ENCODE results near the gene WDR55. TPM values are rescaled to one million over a fixed set of nuclear protein-coding genes. Genes with fewer than 3 reads are reported as not detected.

WDR55 gene
- total and polyA plus RNA-seq, 2 of the 8 experiments (the other 6 are each of a cell fraction or from before 2014, with no cell fraction given) = 15.3 to 22.7 TPM

GRCh38 chr5:140694276-140694675 is 29.6 kb downstream of the WDR55 start:
- Histone ChIP-seq H2BK20ac (ENCODE audit: low read length) (no peak overlapping the region), H4K5ac (ENCODE audit: insufficient read length, low read depth, low read length) (no peak overlapping the region), H3K27ac (ENCODE audit: low read depth, low read length) (no peak overlapping the region), H4K20me1 (replicated peaks in 1 of 2; ENCODE audit: control insufficient read depth in 1 of 2, insufficient read depth in 2 of 2, low read length in 2 of 2) (peaks cover 1 to 4% of the 10 kb centered on the region in 2 experiments), H3K56ac (replicated peaks; ENCODE audit: insufficient read length, low read depth, low read length) (no peak overlapping the region), H3K4me3 (ENCODE audit: extremely low read depth in 1 of 4, insufficient read depth in 2 of 4, low read depth in 3 of 4, low read length in 4 of 4) (no peak overlapping the region), H2BK120ac (replicated peaks; ENCODE audit: low read depth, low read length) (no peak overlapping the region), H2AK5ac (ENCODE audit: low read depth, low read length) (no peak overlapping the region), H3K36me3 (ENCODE audit: control insufficient read depth in 2 of 4, insufficient read depth in 4 of 4, low read length in 3 of 4) (peaks cover 19 to 52% (median 46%) of the 10 kb centered on the region in 4 experiments), H3K23me2 (ENCODE audit: low read depth, low read length) (peaks cover 7% of the 10 kb centered on the region; the same call in 1 of the 2 replicates), H3K9me3 (ENCODE audit: insufficient read depth in 2 of 2, low read depth in 1 of 2, low read length in 1 of 2) (no peaks in the 10 kb centered on the region), H3K79me2 (ENCODE audit: control insufficient read depth in 1 of 2, insufficient read depth in 2 of 2, low read length in 2 of 2) (peaks cover 0 to 25% of the 10 kb centered on the region in 2 experiments; a peak in 2 of 4 replicates), H3K4me2 (ENCODE audit: insufficient read depth in 1 of 2, low read depth in 2 of 2, low read length in 2 of 2) (no peak overlapping the region), H4K8ac (ENCODE audit: extremely low read depth, insufficient read depth, low read length) (no peak overlapping the region), H3K18ac (ENCODE audit: extremely low read depth, low read length) (no peak overlapping the region), H4K91ac (replicated peaks; ENCODE audit: insufficient read length, low read length) (no peak overlapping the region), H3K27me3 (replicated peaks in 1 of 4; ENCODE audit: control insufficient read depth in 3 of 4, extremely low read depth in 1 of 4, insufficient read depth in 3 of 4, low read length in 3 of 4) (no peaks in the 10 kb centered on the region), H2BK15ac (ENCODE audit: low read length) (no peak overlapping the region), H3K14ac (ENCODE audit: insufficient read length) (no peak overlapping the region), H2BK5ac (ENCODE audit: low read depth, low read length) (no peak overlapping the region), H3K9ac (replicated peaks in 1 of 4; ENCODE audit: extremely low read depth in 1 of 4, low read depth in 3 of 4, low read length in 3 of 4) (no peak overlapping the region), H3K79me1 (ENCODE audit: low read depth, low read length) (peaks cover 5% of the 10 kb centered on the region), H2AFZ (ENCODE audit: low read length) (no peak overlapping the region), H2BK12ac (ENCODE audit: low read depth, low read length) (no peak overlapping the region), H3K4me1 (replicated peaks in 1 of 4; ENCODE audit: control insufficient read depth in 3 of 4, insufficient read depth in 4 of 4, low read length in 3 of 4) (peaks cover 0 to 2% (median 0%) of the 10 kb centered on the region in 4 experiments; a peak in 1 of 7 replicates), H3K23ac (ENCODE audit: insufficient read length) (no peak overlapping the region), H3K4ac (replicated peaks; ENCODE audit: insufficient read length, low read depth, low read length) (no peak overlapping the region)
- DNase-seq (ENCODE audit: low read depth in 1 of 2, low spot score in 2 of 2) = no peak
- FAIRE-seq = no peak
- ChIA-PET CTCF (ENCODE audit: partially characterized antibody) (no interaction called here), POLR2A (ENCODE audit: partially characterized antibody) (interaction anchor here (1.0 to 7.5 kb wide), 3 partner anchors 22 to 48 kb away, joined by 4 to 85 read pairs (median 5); partner anchors contain the start of genes IK, NDUFA2 and WDR55)
- 96% methylated on average over 5 of the region's 5 CpGs; no CpG with 5 or more reads in 1 of the 2 experiments for WGBS, 2 experiments (ENCODE audit: extremely low coverage in 1 of 2, insufficient coverage in 1 of 2, insufficient read length in 1 of 2, insufficient replicate concordance in 2 of 2, low coverage in 1 of 2, low lambda C conversion rate in 2 of 2, missing lambda C conversion rate in 1 of 2)
- TF ChIP-seq POLR2A (IDR thresholded peaks at IDR 0.05; ENCODE audit: control extremely low read depth in 1 of 2, low read depth in 2 of 2, low read length in 2 of 2) = no peak
- no peak for TF ChIP-seq SIRT6 (IDR thresholded peaks at IDR 0.05; ENCODE audit: low read length)
- TF ChIP-seq SUZ12 (IDR thresholded peaks at IDR 0.05; ENCODE audit: low read length) = no peak
- TF ChIP-seq USF2 (IDR thresholded peaks at IDR 0.05; ENCODE audit: low read length) = no peak
- TF ChIP-seq, protein P1, sequence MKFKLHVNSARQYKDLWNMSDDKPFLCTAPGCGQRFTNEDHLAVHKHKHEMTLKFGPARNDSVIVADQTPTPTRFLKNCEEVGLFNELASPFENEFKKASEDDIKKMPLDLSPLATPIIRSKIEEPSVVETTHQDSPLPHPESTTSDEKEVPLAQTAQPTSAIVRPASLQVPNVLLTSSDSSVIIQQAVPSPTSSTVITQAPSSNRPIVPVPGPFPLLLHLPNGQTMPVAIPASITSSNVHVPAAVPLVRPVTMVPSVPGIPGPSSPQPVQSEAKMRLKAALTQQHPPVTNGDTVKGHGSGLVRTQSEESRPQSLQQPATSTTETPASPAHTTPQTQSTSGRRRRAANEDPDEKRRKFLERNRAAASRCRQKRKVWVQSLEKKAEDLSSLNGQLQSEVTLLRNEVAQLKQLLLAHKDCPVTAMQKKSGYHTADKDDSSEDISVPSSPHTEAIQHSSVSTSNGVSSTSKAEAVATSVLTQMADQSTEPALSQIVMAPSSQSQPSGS (IDR thresholded peaks at IDR 0.05; ENCODE audit: low read length) = no peak
- no peak for TF ChIP-seq SP4 (IDR thresholded peaks at IDR 0.05; ENCODE audit: low read length)

Measured in H1 (cell line).